MM.1S (cell line): ENCODE measurements around the gene JAM2.

Experiments used
- DNase-seq: peaks from one replicate; pipeline ENCODE4 v3.0.0-alpha.2; 2015
- H2AFZ ChIP-seq: fragments of 300-600 bp; sonication (generic); 2 replicates; pipeline ENCODE4 v1.6.0; 2016; ENCODE audit warnings: antibody characterized with exemption, low read length
- H3F3A ChIP-seq: fragments of 300-600 bp; sonication (generic); 2 replicates; pipeline ENCODE4 v1.6.1; 2016; ENCODE audit warnings: mild to moderate bottlenecking, antibody characterized with exemption, low read length, moderate library complexity, mixed read lengths; ENCODE audit not compliant: insufficient read depth
- H3K27ac ChIP-seq: fragments of 300-600 bp; sonication (generic); 2 replicates; pipeline ENCODE4 v1.5.1; 2016; ENCODE audit warnings: mild to moderate bottlenecking, low read length
- H3K27me3 ChIP-seq: fragments of 300-600 bp; sonication (generic); replicated peaks from 2 replicates; pipeline ENCODE4 v1.6.0; 2016; ENCODE audit warnings: low read length; ENCODE audit not compliant: insufficient read depth
- H3K36me3 ChIP-seq: fragments of 300-600 bp; sonication (generic); replicated peaks from 2 replicates; pipeline ENCODE4 v1.6.1; 2016; ENCODE audit warnings: mild to moderate bottlenecking, low read length, mixed read lengths; ENCODE audit not compliant: insufficient read depth
- H3K4me1 ChIP-seq: fragments of 300-600 bp; sonication (generic); 2 replicates; pipeline ENCODE4 v1.6.1; 2016; ENCODE audit warnings: low read length, mixed read lengths
- H3K4me2 ChIP-seq: fragments of 300-600 bp; sonication (generic); 2 replicates; pipeline ENCODE4 v1.6.0; 2016; ENCODE audit warnings: low read depth, low read length
- H3K4me3 ChIP-seq: fragments of 300-600 bp; sonication (generic); 2 replicates; pipeline ENCODE4 v1.5.1; 2016; ENCODE audit warnings: low read length, mixed read lengths
- H3K79me2 ChIP-seq: fragments of 300-600 bp; sonication (generic); 2 replicates; pipeline ENCODE4 v1.6.1; 2016; ENCODE audit warnings: mixed run types, low read length, mixed read lengths
- H3K9ac ChIP-seq: fragments of 300-600 bp; sonication (generic); 2 replicates; pipeline ENCODE4 v1.6.1; 2016; ENCODE audit warnings: low read length, mixed read lengths
- H3K9me2 ChIP-seq: fragments of 300-600 bp; sonication (generic); replicated peaks from 2 replicates; pipeline ENCODE4 v1.6.1; 2016; ENCODE audit warnings: mild to moderate bottlenecking, low read length, mixed read lengths; ENCODE audit not compliant: insufficient read depth
- H3K9me3 ChIP-seq: fragments of 300-600 bp; sonication (generic); replicated peaks from 2 replicates; pipeline ENCODE4 v1.6.1; 2016; ENCODE audit warnings: mild to moderate bottlenecking, low read length, mixed read lengths; ENCODE audit not compliant: insufficient read depth
- H4K20me1 ChIP-seq: fragments of 300-600 bp; sonication (generic); 2 replicates; pipeline ENCODE4 v1.6.1; 2016; ENCODE audit warnings: mild to moderate bottlenecking, low read length, moderate library complexity, mixed read lengths; ENCODE audit not compliant: insufficient read depth
- EZH2 ChIP-seq: fragments of 300-600 bp; sonication (generic); optimal IDR thresholded peaks from 2 replicates; pipeline ENCODE3; 2017; ENCODE audit warnings: low read depth, mild to moderate bottlenecking, antibody characterized with exemption, low read length, mixed read lengths
- EZH2phosphoT487 ChIP-seq: fragments of 300-600 bp; sonication (generic); IDR thresholded peaks from 2 replicates; pipeline ENCODE4 v1.6.1; 2018; ENCODE audit warnings: antibody characterized with exemption, low read length
- TF ChIP-seq, protein P1 (sequence below): fragments of 300-600 bp; sonication (generic); IDR thresholded peaks from 2 replicates; pipeline ENCODE4 v1.5.1; 2016; ENCODE audit warnings: antibody characterized with exemption, low read length, mixed read lengths

JAM2 gene

DNA sequence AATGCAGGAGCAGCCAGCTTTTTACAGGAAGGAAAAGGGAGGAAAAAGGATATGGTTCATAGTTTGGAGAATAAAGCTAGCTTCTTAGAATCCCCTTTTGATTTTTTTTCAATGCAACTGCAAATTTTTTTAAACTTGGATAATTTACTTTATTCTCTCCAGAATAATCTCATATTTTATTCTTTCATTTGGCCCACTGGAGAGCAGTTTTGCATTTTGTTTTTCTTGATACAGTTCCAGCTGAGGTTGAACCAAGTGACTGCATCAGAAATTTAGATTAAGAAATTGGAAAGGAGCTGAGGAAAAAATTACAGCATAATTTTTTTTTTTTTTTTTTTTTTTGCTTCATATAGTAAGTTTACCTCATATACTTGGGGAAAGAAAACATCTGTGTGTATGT is 118.5 kb downstream of the JAM2 start:
- H3K27me3 ChIP-seq = no peaks in the 10 kb centered on the region
- peaks cover 4% of the 10 kb centered on the region; the same call in 1 of the 2 replicates for H3K79me2 ChIP-seq
- H3K36me3 ChIP-seq = 0 out of 2 replicates have a peak, but pooled peaks cover 4% of the 10 kb centered on the region
- H3F3A ChIP-seq = peaks cover 9% of the 10 kb centered on the region; the same call in 1 of the 2 replicates
- H3K9me2 ChIP-seq = no peaks in the 10 kb centered on the region
- no peak overlapping the region for H3K4me2 ChIP-seq
- no peak overlapping the region for H2AFZ ChIP-seq
- TF ChIP-seq EZH2phosphoT487 = no peak
- TF ChIP-seq, protein P1, sequence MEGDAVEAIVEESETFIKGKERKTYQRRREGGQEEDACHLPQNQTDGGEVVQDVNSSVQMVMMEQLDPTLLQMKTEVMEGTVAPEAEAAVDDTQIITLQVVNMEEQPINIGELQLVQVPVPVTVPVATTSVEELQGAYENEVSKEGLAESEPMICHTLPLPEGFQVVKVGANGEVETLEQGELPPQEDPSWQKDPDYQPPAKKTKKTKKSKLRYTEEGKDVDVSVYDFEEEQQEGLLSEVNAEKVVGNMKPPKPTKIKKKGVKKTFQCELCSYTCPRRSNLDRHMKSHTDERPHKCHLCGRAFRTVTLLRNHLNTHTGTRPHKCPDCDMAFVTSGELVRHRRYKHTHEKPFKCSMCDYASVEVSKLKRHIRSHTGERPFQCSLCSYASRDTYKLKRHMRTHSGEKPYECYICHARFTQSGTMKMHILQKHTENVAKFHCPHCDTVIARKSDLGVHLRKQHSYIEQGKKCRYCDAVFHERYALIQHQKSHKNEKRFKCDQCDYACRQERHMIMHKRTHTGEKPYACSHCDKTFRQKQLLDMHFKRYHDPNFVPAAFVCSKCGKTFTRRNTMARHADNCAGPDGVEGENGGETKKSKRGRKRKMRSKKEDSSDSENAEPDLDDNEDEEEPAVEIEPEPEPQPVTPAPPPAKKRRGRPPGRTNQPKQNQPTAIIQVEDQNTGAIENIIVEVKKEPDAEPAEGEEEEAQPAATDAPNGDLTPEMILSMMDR = no peak
- no peak for TF ChIP-seq EZH2
- H4K20me1 ChIP-seq = no peaks in the 10 kb centered on the region
- no peak overlapping the region for H3K27ac ChIP-seq
- no peaks in the 10 kb centered on the region for H3K9me3 ChIP-seq
- peaks cover 13% of the 10 kb centered on the region for H3K4me1 ChIP-seq
- DNase-seq = no peak
- H3K4me3 ChIP-seq = no peak overlapping the region
- no peak overlapping the region for H3K9ac ChIP-seq

DNA sequence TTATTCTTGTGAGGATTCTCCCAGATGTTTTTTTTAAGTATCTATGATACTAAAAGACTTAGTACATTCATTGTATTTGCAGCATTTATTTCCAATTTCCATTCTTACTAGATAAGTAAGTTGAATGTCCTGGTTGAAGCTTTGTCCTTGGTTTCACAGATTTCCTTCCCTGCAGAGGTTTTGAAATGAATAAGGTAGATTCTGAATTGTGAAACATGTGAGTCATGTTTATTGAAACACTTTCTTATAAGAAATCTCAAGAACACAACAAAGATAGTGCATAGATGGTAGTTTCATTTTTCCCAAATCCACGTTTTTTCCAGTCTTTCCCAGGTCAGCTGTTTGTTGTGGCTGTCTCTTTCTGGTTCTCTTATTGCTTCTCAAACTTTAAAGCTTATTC is 120.5 kb downstream of the JAM2 start:
- Histone ChIP-seq H3K4me2 (no peak overlapping the region), H3K27me3 (no peaks in the 10 kb centered on the region), H3K4me1 (peaks cover 13% of the 10 kb centered on the region), H3K9ac (no peak overlapping the region), H2AFZ (no peak overlapping the region), H3K9me2 (no peaks in the 10 kb centered on the region), H4K20me1 (no peaks in the 10 kb centered on the region), H3K79me2 (peaks cover 4% of the 10 kb centered on the region; the same call in 1 of the 2 replicates), H3K27ac (no peak overlapping the region), H3K36me3 (0 out of 2 replicates have a peak, but pooled peaks cover 4% of the 10 kb centered on the region), H3K4me3 (no peak overlapping the region), H3F3A (peaks cover 9% of the 10 kb centered on the region; the same call in 1 of the 2 replicates), H3K9me3 (no peaks in the 10 kb centered on the region)
- TF ChIP-seq EZH2 (no peak), EZH2phosphoT487 (no peak)
- TF ChIP-seq, protein P1 = no peak
- DNase-seq = no peak

DNA sequence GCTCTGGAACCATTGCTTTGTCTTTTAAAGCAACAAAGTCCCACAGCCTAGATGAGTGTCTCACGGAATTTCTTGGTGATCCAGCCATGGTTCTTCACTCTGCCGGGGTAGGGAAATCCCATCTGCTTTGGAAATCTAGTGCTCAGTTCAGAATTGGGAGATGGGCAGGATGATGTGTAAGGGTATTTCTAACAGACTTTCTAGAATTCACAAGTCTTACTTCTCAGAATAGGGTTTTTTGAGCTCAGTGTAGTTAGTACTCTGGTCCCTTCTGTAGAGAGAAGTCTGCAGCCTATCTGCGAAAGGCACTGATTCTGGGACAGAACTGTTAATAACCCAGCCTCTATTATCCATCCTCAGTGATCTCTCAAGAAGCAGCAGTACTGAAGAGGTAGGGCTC is 121.0 kb downstream of the JAM2 start:
- no peak overlapping the region for H2AFZ ChIP-seq
- H3K4me2 ChIP-seq = no peak overlapping the region
- no peak for DNase-seq
- H3K36me3 ChIP-seq = 0 out of 2 replicates have a peak, but pooled peaks cover 4% of the 10 kb centered on the region
- H3K9me2 ChIP-seq = no peaks in the 10 kb centered on the region
- no peak for TF ChIP-seq EZH2phosphoT487
- TF ChIP-seq, protein P1 = no peak
- no peaks in the 10 kb centered on the region for H3K9me3 ChIP-seq
- peaks cover 4% of the 10 kb centered on the region; the same call in 1 of the 2 replicates for H3K79me2 ChIP-seq
- no peaks in the 10 kb centered on the region for H3K27me3 ChIP-seq
- H3K9ac ChIP-seq = no peak overlapping the region
- no peak overlapping the region for H3K4me3 ChIP-seq
- H3F3A ChIP-seq = peaks cover 9% of the 10 kb centered on the region; the same call in 1 of the 2 replicates
- no peaks in the 10 kb centered on the region for H4K20me1 ChIP-seq
- H3K27ac ChIP-seq = no peak overlapping the region
- peaks cover 13% of the 10 kb centered on the region for H3K4me1 ChIP-seq
